Activated naive CD8-positive, alpha-beta T cell (primary cell): ENCODE results near the gene KRTAP6-1.

Experiments used
- H3K27ac Mint-ChIP-seq: one replicate; pipeline ENCODE4 v1.8.0; 2021; ENCODE audit warnings: mixed read lengths
- H3K27me3 Mint-ChIP-seq: one replicate; pipeline ENCODE4 v1.8.0; 2021; ENCODE audit warnings: mixed read lengths
- H3K36me3 Mint-ChIP-seq: one replicate; pipeline ENCODE4 v1.8.0; 2021; ENCODE audit warnings: mixed read lengths
- H3K4me1 Mint-ChIP-seq: one replicate; pipeline ENCODE4 v1.8.0; 2021; ENCODE audit warnings: low read depth, mixed read lengths
- H3K4me3 Mint-ChIP-seq: one replicate; pipeline ENCODE4 v1.8.0; 2021; ENCODE audit warnings: mild to moderate bottlenecking, mixed read lengths
- H3K9me3 Mint-ChIP-seq: one replicate; pipeline ENCODE4 v1.8.0; 2021; ENCODE audit warnings: low read depth, mixed read lengths

KRTAP6-1 gene, protein sequence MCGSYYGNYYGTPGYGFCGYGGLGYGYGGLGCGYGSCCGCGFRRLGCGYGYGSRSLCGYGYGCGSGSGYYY

DNA sequence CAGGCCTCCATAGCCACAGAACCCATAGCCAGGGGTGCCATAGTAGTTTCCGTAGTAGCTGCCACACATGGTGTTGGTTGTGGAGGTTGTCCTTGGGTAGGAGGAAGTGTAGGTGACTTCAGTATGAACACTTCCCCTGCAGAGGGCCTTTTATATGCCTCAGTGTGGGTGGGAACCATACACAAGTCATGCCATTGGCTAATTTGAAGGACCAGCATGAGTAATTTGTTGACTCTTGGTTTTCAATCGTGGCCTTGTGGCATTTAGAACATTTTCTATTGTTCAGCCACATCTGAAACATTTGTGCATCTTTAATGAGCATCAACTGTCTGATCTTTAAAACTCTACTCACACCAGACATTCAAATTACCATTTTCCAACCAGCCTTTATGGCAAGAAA, at the start of gene KRTAP6-1:
Gene KRTAP6-1, minus strand, starts transcription at position 95 of the 400 bp plus-strand sequence. Its CDS starts 26 bp downstream, at position 69.
- Mint-ChIP-seq H3K4me3 (no peak within 1 kb of the TSS), H3K27me3 (no peaks in the 10 kb centered on the region), H3K4me1 (no peaks in the 10 kb centered on the region), H3K36me3 (no peaks in the 10 kb centered on the region), H3K9me3 (peaks cover 9% of the 10 kb centered on the region), H3K27ac (no peak within 1 kb of the TSS)

DNA sequence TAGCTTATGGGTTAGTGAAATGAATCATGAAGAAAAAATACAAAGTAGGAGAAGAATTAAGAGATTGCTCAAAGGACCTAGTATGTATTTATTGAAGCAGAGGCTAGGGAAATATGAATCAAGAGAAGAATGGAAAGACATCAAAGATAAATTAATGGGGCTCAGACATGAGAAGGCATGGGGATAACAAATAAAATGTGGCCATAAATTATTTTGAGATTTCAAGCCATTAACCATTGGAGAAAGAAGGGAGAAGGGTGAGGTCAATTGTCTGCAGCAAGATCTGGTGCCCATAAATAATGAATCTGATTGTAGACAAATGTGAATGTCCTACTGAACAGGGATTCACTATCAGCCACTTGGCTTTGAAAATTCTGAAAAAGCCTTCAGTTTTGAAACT, 39.2 kb upstream of the KRTAP6-1 start:
- Mint-ChIP-seq H3K9me3 (no peaks in the 10 kb centered on the region), H3K36me3 (no peaks in the 10 kb centered on the region), H3K4me1 (no peaks in the 10 kb centered on the region), H3K27ac (no peak overlapping the region), H3K27me3 (no peaks in the 10 kb centered on the region), H3K4me3 (no peak overlapping the region)

DNA sequence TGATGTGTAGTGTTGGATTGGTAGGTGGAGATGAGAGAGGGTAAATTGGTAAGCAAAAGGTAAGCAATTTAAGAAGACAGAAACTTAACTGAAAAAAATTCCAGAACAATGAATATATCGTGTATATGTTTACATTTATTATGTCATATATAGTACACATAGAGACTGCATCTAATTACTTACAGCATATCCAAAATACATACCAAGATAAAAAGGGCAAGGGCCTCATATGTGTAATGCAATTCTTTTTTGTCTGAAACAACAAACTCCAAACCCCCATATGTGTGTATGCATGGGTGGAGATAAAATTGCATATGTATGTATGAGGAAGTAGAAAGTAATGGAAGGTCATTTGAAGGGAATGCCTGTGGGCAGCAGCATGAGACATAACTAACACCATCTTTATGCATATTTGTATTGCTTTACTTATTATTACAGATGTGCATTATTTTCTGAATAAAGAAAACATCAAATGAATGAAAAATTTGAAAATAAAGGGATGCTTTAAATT, 33.2 kb upstream of the KRTAP6-1 start:
- peaks cover 7% of the 10 kb centered on the region for H3K9me3 Mint-ChIP-seq
- no peaks in the 10 kb centered on the region for H3K27me3 Mint-ChIP-seq
- H3K36me3 Mint-ChIP-seq: no peaks in the 10 kb centered on the region
- H3K27ac Mint-ChIP-seq: no peak overlapping the region
- H3K4me1 Mint-ChIP-seq: no peaks in the 10 kb centered on the region
- no peak overlapping the region for H3K4me3 Mint-ChIP-seq

DNA sequence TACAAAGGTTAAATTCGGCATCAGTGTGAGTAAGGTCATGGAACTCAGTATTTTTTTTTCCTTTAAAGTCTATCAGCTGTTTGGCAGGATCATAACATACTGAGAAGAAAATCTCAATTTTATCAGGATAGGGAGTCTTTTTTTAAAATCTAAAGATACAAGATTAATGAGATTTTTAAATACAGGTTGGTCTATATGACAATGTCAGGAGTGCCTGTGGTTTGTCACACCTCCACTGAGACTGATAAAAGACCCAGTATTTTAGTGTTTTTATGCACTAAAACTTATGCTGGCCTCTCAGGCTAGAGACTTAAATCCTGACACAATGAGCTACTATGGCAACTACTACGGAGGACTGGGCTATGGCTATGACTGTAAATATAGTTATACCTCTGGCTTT, 28.8 kb upstream of the KRTAP6-1 start, which contains the start of gene KRTAP20-3:
Gene KRTAP20-3, plus strand, starts transcription at position 301 of the 400 bp plus-strand sequence.
- Mint-ChIP-seq H3K27ac (no peak within 1 kb of the TSS), H3K9me3 (peaks cover 7% of the 10 kb centered on the region), H3K36me3 (no peaks in the 10 kb centered on the region), H3K4me3 (no peak within 1 kb of the TSS), H3K27me3 (peaks cover 2% of the 10 kb centered on the region), H3K4me1 (no peaks in the 10 kb centered on the region)

DNA sequence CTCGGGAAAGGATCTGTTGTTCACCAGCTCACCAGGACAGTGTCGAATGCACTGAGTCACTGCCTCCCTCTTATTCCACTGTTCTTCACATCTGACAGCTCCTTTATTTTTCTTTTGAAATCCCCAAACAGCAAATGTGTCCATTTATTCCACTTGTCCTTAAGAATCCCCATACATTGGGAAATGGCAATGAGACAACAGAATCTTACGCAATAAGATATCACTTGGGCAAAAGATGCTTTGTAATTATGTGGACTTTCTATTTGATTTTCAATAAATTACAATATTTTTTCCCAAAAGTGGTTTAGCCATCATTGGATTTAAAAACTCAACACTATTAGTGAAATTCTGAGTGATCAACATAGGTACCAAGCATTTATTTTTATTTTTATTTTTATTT, 25.0 kb upstream of the KRTAP6-1 start:
- Mint-ChIP-seq H3K27me3 (peaks cover 2% of the 10 kb centered on the region), H3K27ac (no peak overlapping the region), H3K9me3 (peaks cover 2% of the 10 kb centered on the region), H3K36me3 (no peaks in the 10 kb centered on the region), H3K4me1 (no peaks in the 10 kb centered on the region), H3K4me3 (no peak overlapping the region)

DNA sequence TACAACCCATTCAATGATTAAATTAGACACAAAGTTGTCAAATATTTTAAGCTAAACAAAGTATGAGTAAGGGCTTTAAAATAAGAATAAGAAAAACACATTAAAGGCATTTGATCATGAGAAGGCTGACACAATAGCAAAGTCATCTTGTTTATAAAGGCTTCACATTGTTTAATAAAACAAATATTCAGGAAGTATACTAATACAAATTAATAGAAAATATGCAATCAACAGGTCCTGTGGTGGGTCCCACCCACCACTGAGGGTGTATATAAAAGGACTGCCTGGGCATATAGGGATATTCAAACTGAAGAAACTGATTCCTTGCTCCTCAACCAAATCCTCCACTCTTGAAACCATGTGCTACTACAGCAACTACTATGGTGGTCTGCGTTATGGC, 21.2 kb upstream of the KRTAP6-1 start, which contains the start of gene KRTAP20-2:
Gene KRTAP20-2, plus strand, starts transcription at position 301 of the 400 bp plus-strand sequence. Its CDS starts 58 bp downstream, at position 359.
- Mint-ChIP-seq H3K36me3 (no peaks in the 10 kb centered on the region), H3K27ac (no peak within 1 kb of the TSS), H3K27me3 (no peaks in the 10 kb centered on the region), H3K9me3 (no peaks in the 10 kb centered on the region), H3K4me1 (no peaks in the 10 kb centered on the region), H3K4me3 (no peak within 1 kb of the TSS)

DNA sequence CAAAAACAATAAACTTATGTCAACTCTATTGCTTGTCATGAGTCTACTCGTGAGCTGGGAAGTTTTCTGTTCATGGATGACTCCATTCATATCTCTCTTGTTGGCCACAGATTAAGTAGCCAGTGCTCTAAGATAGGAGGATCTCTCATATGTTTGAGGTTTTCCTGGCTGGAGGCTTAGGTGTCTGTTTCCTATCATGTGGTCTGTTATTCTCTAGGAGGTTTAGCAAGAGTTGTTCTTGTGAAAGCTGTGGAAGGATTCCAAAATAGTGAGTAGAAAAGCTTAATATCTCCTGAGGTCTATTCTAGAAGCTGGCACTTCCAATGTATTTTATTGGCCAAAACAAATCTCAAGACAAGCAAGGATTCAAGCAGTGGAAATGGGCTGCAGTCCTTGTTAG, 15.5 kb upstream of the KRTAP6-1 start:
- no peak overlapping the region for H3K4me3 Mint-ChIP-seq
- H3K9me3 Mint-ChIP-seq: no peaks in the 10 kb centered on the region
- H3K27me3 Mint-ChIP-seq: no peaks in the 10 kb centered on the region
- H3K27ac Mint-ChIP-seq: no peak overlapping the region
- H3K4me1 Mint-ChIP-seq: no peaks in the 10 kb centered on the region
- H3K36me3 Mint-ChIP-seq: no peaks in the 10 kb centered on the region

DNA sequence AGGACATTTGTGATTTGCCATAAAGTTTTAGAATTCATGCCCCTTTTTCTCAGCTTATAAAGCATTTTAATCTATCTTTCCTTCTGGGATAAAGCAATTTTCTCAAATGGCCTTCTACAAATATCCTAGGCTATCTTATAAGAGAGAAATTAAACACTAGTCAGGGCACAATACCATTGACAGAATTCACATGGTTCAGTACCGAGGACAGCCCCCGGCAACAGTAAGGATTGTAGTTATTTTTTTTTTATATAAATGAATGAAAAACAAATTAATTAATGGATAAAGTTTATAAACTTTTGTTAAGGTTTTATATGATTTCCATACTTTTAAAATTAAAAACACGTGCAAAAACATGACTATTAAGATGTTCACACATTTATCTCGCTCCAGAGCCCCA, 14.4 kb upstream of the KRTAP6-1 start:
- Mint-ChIP-seq H3K27me3 (no peaks in the 10 kb centered on the region), H3K27ac (no peak overlapping the region), H3K4me1 (no peaks in the 10 kb centered on the region), H3K9me3 (no peaks in the 10 kb centered on the region), H3K36me3 (no peaks in the 10 kb centered on the region), H3K4me3 (no peak overlapping the region)

DNA sequence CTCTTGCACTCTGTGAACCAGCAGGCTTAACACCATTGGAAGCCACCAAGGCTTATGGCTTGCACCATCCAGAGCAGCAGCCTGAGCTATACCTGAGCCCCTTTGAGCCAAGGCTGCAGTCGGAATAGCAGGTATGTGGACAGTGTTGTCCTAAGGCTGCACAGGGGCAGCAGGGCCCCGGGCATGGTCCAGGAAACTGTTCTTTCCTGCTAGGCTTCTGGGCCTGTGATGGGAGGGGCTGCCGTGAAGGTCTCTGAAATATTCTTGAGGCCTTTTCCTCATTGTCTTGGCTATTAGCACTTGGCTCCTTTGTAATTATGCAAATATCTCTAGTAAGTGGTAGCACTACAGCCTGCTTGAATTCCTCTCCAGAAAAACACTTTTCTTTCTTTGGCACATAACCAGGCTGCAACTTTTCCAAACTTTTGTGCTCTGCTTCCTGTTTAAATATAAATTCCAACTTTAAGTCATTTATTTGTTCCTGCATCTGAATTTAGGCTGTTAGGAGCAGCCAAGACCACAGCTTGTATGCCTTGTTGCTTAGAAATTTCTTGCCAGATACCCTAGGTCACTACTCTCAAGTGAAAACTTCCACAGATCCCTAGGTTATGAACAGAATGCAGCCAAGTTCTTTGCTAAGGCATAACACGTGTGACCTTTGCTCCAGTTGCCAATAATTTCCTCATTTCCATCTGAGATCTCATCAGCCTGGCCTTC, 11.9 kb upstream of the KRTAP6-1 start:
- H3K27ac Mint-ChIP-seq: no peak overlapping the region
- no peaks in the 10 kb centered on the region for H3K9me3 Mint-ChIP-seq
- no peaks in the 10 kb centered on the region for H3K4me1 Mint-ChIP-seq

DNA sequence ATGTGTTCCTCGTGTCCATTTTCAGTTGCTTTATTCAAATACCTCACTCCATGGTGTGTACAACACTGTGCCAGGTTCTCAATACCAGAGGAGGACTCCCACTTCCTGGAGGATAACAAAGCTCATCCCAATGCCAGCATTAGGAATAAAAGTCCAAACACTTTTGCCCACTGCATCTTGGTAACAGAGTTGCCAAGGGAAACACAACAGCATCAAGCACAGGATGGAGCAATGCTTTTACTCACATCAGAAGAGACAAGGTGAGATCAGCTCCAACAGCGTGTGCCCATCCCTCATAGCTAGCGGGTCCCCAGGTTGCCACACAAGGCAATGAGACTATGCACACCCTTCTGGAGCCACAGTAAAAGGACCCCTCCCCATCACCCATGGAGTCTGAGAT, 9.6 kb upstream of the KRTAP6-1 start:
- H3K4me3 Mint-ChIP-seq: no peak overlapping the region
- H3K27me3 Mint-ChIP-seq: no peaks in the 10 kb centered on the region
- no peaks in the 10 kb centered on the region for H3K9me3 Mint-ChIP-seq
- no peaks in the 10 kb centered on the region for H3K4me1 Mint-ChIP-seq
- H3K27ac Mint-ChIP-seq: no peak overlapping the region
- H3K36me3 Mint-ChIP-seq: no peaks in the 10 kb centered on the region

More for the DNA sequence above, 11.9 kb upstream of the KRTAP6-1 start:
- Mint-ChIP-seq H3K27me3 (no peaks in the 10 kb centered on the region), H3K4me3 (no peak overlapping the region), H3K36me3 (no peaks in the 10 kb centered on the region)

DNA sequence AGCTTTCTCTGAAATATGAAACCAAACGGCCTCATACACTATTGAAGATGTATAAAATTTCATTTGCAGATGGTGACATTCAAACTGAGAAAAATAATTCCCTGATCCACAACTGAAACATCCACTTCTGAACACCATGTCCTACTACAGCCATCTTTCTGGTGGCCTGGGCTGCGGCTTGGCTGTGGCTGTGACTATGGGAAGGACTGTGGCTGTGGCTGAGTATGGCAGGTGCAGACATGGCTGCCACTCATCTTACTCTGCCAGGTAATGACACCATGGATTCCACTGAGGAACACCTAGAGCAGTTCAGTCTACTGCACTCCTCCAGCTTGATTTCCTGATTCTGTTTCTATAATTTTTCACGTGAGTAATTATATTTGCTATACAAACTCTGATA, 6.8 kb upstream of the KRTAP6-1 start, which contains the start of gene KRTAP20-4:
Gene KRTAP20-4, plus strand, starts transcription at position 106 of the 400 bp plus-strand sequence.
- no peak within 1 kb of the TSS for H3K27ac Mint-ChIP-seq
- H3K27me3 Mint-ChIP-seq: no peaks in the 10 kb centered on the region
- no peaks in the 10 kb centered on the region for H3K36me3 Mint-ChIP-seq
- H3K4me3 Mint-ChIP-seq: no peak within 1 kb of the TSS
- H3K9me3 Mint-ChIP-seq: no peaks in the 10 kb centered on the region
- no peaks in the 10 kb centered on the region for H3K4me1 Mint-ChIP-seq

DNA sequence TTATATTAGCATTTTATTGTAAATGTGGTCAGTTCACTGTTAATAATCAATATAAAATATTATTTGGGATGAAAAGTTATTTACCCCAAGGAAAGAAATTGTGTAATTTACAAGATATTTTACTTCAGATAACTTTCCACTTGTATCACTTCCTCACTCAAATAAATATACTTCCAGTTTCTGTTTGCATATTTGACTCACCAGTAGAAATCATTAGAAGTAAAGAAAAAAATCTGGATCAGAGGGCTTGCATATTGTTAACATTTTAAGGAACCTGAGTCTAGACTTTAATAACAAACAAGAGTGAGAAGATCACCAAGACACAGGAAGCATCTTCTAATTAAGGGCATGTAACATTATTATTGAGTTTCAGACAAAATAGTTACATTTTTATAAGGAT, 6.3 kb upstream of the KRTAP6-1 start:
- Mint-ChIP-seq H3K9me3 (no peaks in the 10 kb centered on the region), H3K27me3 (no peaks in the 10 kb centered on the region)

DNA sequence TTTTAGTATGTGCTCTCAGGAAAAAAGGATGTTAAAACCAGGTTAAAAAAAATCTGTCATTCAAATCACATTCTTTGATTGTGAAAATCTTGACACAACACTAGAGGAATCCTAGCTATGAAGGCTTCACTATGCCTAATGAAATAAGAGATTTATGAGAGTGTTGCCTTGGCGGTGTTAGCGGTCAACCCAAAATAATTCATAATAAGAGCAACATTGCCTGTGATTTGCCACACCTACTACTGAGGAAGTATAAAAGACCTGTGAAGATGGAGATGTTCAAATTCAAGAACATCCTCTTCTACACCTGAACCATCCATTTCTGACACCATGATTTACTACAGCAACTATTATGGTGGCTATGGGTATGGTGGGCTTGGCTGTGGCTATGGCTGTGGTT, 2.4 kb upstream of the KRTAP6-1 start, which contains the start of gene KRTAP20-1:
Gene KRTAP20-1, plus strand, starts transcription at position 301 of the 400 bp plus-strand sequence. Its CDS starts 30 bp downstream, at position 331.
- Mint-ChIP-seq H3K4me1 (no peaks in the 10 kb centered on the region), H3K27ac (no peak within 1 kb of the TSS), H3K9me3 (no peaks in the 10 kb centered on the region), H3K36me3 (no peaks in the 10 kb centered on the region), H3K27me3 (no peaks in the 10 kb centered on the region), H3K4me3 (no peak within 1 kb of the TSS)

More for the DNA sequence above, 6.3 kb upstream of the KRTAP6-1 start:
- Mint-ChIP-seq H3K36me3 (no peaks in the 10 kb centered on the region), H3K27ac (no peak overlapping the region), H3K4me1 (no peaks in the 10 kb centered on the region), H3K4me3 (no peak overlapping the region)

DNA sequence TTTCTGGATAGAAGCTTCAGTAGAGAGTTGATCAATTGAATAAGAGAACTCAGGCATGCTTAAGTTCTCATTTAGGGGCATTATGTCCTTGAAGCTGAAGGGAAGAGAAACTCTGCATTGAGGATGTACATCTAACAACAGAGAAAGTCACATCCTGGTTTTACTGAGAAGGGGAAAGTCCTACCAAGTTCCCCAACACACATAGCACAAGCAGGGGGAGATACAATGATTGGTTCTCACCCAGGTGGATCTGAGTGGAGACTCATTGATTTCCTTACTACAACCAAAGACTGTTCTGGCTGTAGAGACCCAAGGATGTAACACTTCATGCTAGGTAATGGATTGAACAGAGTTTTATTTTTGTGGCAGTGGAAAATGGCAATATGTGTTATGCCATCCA, 1.5 kb upstream of the KRTAP6-1 start:
- H3K27me3 Mint-ChIP-seq: no peaks in the 10 kb centered on the region
- H3K36me3 Mint-ChIP-seq: no peaks in the 10 kb centered on the region
- H3K4me1 Mint-ChIP-seq: no peaks in the 10 kb centered on the region
- no peak overlapping the region for H3K4me3 Mint-ChIP-seq
- no peak overlapping the region for H3K27ac Mint-ChIP-seq
- peaks cover 8% of the 10 kb centered on the region for H3K9me3 Mint-ChIP-seq

DNA sequence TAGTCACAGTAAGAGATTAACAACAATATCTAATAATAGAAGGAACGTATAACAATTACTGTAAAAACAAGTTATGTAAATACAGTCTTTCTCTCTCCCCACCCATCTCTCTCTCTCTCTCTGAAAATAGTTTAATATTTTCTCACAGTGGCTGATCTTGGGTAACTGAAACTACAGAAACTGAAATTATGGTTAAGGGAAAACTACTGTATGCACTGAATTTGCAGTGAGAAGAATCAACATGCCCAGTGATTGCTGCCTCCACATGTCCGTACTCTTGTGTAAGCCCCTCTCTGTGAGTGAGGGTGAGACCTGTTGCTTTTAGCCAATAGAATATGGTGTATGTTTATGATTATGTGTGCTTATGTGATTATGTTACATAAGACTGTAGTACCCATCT, 1.6 kb downstream of the KRTAP6-1 start:
- Mint-ChIP-seq H3K36me3 (no peaks in the 10 kb centered on the region), H3K9me3 (peaks cover 9% of the 10 kb centered on the region), H3K27me3 (no peaks in the 10 kb centered on the region), H3K4me3 (no peak overlapping the region), H3K4me1 (no peaks in the 10 kb centered on the region), H3K27ac (no peak overlapping the region)
